ENCODE data around the gene ZBTB47. TPM values are rescaled to one million over a fixed set of nuclear protein-coding genes. Genes with fewer than 3 reads are reported as not detected.

ZBTB47 gene
- total and polyA plus RNA-seq, 8 donors = 10.1 to 40.3 (median 23.4) TPM

GRCh38 chr3:42660898-42661297 lies 7.4 kb downstream of the ZBTB47 start:
- 76 to 87% (median 83%) methylated on average over 4 of the region's 4 CpGs for WGBS, 5 donors
- intact Hi-C loops (cut with DNase I; ENCODE audit: low total_unique reads) = no loop called here

GRCh38 chr3:42661593-42662022 lies 8.1 kb downstream of the ZBTB47 start:
- H3K9me3 ChIP-seq = no peaks in the 10 kb centered on the region
- 90 to 97% (median 95%) methylated on average over 5 of the region's 5 CpGs for WGBS, 5 donors
- H3K36me3 ChIP-seq = peaks cover 11 to 63% (median 38%) of the 10 kb centered on the region in 4 donors
- no peaks in the 10 kb centered on the region for H3K27me3 ChIP-seq
- TF ChIP-seq EP300 (IDR thresholded peaks at IDR 0.05) = no peak
- peaks cover under 1 to 49% (median 27%) of the 10 kb centered on the region in 4 donors for H3K4me1 ChIP-seq
- H3K4me3 ChIP-seq = no peak overlapping the region
- intact Hi-C loops (cut with DNase I; ENCODE audit: low total_unique reads) = no loop called here
- H3K27ac ChIP-seq = no peak overlapping the region
- DNase-seq = no peak

More at GRCh38 chr3:42660898-42661297, 7.4 kb downstream of the ZBTB47 start:
- no peak for TF ChIP-seq POLR2A (IDR thresholded peaks at IDR 0.05)
- no peak for TF ChIP-seq EP300 (IDR thresholded peaks at IDR 0.05)
- TF ChIP-seq, protein P1, sequence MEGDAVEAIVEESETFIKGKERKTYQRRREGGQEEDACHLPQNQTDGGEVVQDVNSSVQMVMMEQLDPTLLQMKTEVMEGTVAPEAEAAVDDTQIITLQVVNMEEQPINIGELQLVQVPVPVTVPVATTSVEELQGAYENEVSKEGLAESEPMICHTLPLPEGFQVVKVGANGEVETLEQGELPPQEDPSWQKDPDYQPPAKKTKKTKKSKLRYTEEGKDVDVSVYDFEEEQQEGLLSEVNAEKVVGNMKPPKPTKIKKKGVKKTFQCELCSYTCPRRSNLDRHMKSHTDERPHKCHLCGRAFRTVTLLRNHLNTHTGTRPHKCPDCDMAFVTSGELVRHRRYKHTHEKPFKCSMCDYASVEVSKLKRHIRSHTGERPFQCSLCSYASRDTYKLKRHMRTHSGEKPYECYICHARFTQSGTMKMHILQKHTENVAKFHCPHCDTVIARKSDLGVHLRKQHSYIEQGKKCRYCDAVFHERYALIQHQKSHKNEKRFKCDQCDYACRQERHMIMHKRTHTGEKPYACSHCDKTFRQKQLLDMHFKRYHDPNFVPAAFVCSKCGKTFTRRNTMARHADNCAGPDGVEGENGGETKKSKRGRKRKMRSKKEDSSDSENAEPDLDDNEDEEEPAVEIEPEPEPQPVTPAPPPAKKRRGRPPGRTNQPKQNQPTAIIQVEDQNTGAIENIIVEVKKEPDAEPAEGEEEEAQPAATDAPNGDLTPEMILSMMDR (IDR thresholded peaks at IDR 0.05) = no peak
- TF ChIP-seq POLR2AphosphoS5 (IDR thresholded peaks at IDR 0.05) = no peak
- Histone ChIP-seq H3K4me1 (peaks cover 3 to 49% (median 29%) of the 10 kb centered on the region in 4 donors), H3K27ac (peak overlapping the region in 1 of 5 donors; percentile 2), H3K4me3 (no peak overlapping the region), H3K36me3 (peaks cover 11 to 63% (median 38%) of the 10 kb centered on the region in 4 donors), H3K27me3 (no peaks in the 10 kb centered on the region), H3K9me3 (no peaks in the 10 kb centered on the region)
- no peak for DNase-seq

DNA sequence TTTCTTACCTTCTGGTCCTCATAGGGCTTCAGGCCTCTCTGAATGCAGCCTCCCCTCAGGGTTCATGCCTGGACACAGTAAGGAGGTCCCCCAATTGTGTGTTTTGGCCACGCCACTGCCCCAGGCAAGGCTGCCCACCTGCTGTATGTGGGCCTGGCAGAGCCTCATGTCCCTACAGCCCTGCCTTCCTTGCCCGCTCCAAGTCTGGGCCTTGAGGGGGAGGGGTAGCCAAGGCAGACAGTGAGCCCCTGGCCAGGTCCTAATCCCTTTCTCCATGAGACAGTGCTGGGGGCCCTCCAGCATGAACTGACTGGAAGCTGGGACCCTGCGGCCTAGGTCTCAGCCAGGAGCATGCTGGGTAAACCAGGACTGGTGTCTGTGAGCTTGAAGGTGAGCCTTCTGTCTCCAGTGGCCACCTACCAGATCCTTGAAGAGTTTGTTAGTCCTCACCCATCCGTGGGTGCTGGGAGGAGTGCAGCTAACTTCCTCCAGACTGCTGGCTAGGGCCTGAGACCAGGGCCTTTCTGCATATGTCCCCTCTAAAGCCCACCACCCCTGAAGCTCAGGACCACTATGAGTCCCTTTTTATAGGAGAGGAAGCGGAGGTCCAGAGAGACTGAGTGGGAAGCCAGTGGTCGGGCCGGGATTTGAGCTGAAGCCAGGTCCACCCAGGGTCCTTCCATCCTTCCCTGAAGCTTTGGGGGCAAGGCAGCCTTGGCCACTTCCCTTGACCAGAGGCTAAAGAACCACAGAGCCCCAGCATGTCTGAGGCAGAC lies 8.7 kb downstream of the ZBTB47 start:
- peaks cover 7 to 48% (median 29%) of the 10 kb centered on the region in 4 donors for H3K4me1 ChIP-seq
- H3K27me3 ChIP-seq = no peaks in the 10 kb centered on the region
- H3K36me3 ChIP-seq = peaks cover 11 to 62% (median 38%) of the 10 kb centered on the region in 4 donors
- no peak for TF ChIP-seq EP300 (IDR thresholded peaks at IDR 0.05)
- no peak for TF ChIP-seq POLR2AphosphoS5 (IDR thresholded peaks at IDR 0.05)
- TF ChIP-seq, protein P1 (IDR thresholded peaks at IDR 0.05) = no peak
- DNase-seq = no peak
- H3K27ac ChIP-seq = no peak overlapping the region
- no peak overlapping the region for H3K4me3 ChIP-seq
- 78 to 89% (median 86%) methylated on average over 6 to 7 of the region's 7 CpGs for WGBS, 5 donors
- H3K9me3 ChIP-seq = no peaks in the 10 kb centered on the region
- intact Hi-C loops (cut with DNase I; ENCODE audit: low total_unique reads) = no loop called here

- WGBS, 5 donors = 80 to 87% (median 81%) methylated on average over 8 to 12 of the region's 12 CpGs
- no peaks in the 10 kb centered on the region for H3K27me3 ChIP-seq
- peaks cover 10 to 55% (median 33%) of the 10 kb centered on the region in 4 donors for H3K36me3 ChIP-seq
- no peak overlapping the region for H3K27ac ChIP-seq
- intact Hi-C loops (cut with DNase I; ENCODE audit: low total_unique reads) = no loop called here
- no peak overlapping the region for H3K4me3 ChIP-seq
- no peaks in the 10 kb centered on the region for H3K9me3 ChIP-seq
- no peak for TF ChIP-seq EP300 (IDR thresholded peaks at IDR 0.05)
- TF ChIP-seq POLR2A (IDR thresholded peaks at IDR 0.05) = no peak
- no peak for TF ChIP-seq POLR2AphosphoS5 (IDR thresholded peaks at IDR 0.05)
- TF ChIP-seq, protein P1 (IDR thresholded peaks at IDR 0.05) = no peak
- H3K4me1 ChIP-seq = peaks cover 10 to 53% (median 32%) of the 10 kb centered on the region in 4 donors
- DNase-seq = no peak
These were observed 9.5 kb downstream of the ZBTB47 start for GRCh38 chr3:42662813-42663535.

All from stomach (tissue), 9 donors.